HG02885 (cell line): ENCODE measurements around the gene ETAA1.

Experiments used
- ATAC-seq: cut with Tn5 transposase; IDR thresholded peaks from one replicate; pipeline ENCODE4 v1.9.1; 2021; ENCODE audit warnings: mild to moderate bottlenecking; ENCODE audit not compliant: unreplicated experiment, poor library complexity

Gene ETAA1

DNA sequence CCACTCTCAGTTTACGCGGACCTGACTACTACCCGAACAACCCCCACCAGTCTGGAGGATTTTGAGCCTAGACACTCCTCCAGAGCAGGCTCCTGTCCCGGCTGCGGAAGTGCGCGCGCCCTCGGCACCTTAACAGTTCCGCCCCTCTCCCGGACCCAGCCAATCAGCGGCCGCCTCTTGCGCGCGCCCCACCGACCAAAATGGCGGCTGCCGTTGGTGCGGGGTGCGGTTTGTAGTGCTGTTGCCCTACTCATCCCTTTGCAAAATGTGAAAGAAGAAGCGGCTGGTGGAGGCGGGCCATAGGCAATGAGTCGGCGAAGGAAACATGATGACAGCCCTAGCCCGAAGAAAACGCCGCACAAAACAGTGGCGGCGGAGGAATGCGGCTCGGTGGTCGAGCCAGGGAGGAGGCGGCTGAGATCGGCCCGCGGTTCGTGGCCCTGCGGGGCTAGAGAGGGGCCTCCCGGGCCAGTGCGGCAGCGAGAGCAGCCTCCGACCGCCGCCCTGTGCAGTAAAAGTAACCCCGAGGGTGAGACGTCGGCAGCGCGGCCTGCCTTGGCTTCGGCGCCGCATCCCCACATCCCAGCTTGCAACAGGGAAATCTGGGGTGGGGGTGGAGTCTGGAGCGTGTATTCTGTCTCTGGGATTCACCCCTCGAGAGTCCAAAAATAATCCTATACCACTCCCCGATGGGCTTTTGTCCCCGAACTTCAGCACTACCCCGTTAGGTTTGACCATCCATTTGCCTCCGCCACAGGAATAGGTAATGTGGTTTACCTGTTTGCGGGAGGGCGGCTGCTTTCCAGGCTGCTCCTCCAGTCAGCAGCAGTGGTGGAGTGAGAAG is at the start of gene ETAA1:
ETAA1 (plus strand) TSS at position 191 of the 844 bp plus-strand sequence; CDS start at position 307, 116 bp downstream.
- ATAC-seq = peak; percentile 100

DNA sequence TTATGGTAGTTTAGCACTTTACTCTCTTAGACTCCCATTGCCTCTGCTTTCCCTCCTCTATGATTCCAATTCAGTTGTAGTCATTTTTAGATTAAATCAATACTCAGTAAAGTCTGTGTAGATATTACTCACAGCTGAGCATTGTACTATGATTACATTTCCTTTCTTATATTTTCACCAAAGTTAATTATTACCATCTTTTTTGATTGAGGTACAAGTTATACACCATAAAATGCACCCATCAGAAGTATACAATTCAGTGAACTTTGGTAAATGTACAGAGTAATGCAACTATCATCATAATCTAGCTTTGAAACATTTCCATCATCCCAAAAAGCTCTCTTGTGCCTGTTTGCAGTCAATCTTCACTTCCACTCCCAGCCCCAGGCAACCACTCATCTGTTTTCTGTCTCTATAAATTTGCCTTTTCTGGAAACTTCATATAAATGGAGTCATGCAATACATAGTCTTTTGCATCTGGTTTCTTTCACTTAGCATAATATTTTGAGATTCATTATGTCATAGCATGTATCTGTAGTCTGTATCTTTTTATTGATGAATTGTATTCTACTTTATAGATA is 30.2 kb upstream of the ETAA1 start:
- no peak for ATAC-seq

DNA sequence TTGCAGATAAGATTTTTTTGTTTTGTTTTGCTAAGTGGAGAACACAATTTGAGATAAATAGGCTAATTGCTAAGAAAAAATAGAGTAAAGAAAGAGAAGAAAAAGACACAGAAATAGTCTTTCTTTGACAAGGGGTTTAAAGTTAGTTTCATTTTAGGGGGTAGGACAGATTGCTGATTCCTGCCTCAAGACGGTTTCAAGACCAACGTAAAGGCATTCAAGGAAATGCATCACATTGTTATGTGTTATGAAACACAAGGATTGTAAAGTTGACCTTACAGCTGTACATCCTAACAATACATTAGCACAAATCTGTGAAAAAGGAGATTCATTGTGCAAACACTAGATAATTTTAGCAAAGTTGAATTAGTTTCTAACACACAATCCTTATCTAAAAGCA is 22.7 kb upstream of the ETAA1 start:
- ATAC-seq = no peak

DNA sequence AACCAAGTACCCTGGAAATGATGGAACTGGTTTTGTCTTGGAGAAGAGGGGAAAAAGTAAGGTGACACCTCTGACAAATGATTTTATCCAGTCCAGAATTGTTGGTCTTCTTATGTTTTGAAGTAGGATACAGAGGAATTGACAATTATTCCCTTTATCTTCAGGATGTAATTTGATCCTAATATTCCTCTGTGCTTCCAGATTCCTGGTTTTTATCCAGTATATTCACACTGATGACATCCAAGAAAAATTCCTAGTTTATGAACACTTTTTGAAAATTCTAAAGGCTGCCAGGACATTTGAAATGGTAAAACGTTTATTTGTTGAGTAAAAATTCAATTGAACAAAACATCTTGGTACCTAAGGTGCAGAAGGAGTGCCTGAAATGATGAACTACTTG is 22.2 kb upstream of the ETAA1 start:
- no peak for ATAC-seq

DNA sequence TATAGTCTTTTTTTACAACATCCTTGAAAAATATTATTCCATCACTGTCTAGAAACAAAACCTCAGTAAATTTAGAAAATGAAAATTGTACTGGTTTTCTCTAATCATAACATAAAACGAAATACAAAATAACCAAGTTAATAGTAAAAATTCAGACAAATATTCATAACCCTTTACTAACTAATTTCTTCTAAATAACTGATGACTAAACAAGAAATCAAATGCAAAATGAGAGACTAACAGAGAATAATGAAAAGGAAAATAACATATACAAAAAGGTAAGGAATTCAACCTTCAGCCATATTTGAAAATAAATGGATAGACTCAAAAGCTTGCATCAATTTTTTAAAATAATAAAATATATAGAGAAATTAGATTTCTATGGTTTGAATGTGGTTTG is 18.6 kb upstream of the ETAA1 start:
- no peak for ATAC-seq

DNA sequence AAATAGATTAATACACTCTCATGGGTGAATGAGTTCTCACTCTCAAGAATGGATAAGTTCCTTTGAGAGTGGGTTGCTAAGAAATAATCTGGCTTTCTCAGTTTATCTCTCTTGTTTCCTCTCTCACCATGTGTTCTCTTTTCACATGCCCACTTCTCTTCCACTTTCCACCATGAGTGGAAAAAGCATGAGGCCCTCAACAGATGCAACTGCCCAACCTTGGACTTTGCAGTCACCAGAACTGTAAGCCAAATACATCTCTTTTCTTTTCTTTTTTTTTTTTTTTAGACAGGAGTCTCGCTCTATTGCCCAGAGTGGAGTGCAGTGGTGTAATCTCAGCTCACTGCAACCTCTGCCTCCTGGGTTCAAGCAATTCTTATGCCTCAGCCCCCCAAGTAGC is 18.1 kb upstream of the ETAA1 start:
- no peak for ATAC-seq

DNA sequence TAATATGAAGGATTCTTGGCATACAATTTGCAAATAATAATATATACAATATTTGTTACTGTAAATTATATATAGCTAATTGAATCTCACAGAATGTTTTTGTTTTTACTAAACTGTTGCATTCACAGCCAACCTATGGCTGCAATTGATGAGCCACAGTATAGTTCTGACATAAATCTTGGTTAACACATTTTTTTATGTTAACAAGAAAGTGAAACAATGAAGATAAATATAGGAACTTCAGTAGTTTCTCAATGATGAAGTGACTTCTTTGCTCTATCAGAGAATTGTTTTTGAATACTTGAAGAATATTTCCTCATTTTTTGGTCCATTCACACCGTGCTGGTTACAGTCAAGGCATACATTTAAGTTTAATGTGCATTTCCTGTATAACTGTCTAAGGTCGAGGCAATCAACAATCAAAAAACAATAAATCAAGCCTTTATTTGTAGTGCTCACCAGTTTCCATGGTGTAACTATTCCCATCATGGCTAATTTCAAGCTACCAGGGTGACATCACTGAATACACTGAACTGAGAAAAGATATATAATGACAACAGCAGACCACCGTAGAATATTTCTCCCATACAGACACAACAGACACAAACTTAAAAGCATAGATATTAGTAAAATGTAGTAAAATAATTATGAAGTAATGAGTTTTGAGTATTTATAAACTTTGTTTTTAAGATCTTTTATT is 12.9 kb upstream of the ETAA1 start:
- ATAC-seq = peak; percentile 68

DNA sequence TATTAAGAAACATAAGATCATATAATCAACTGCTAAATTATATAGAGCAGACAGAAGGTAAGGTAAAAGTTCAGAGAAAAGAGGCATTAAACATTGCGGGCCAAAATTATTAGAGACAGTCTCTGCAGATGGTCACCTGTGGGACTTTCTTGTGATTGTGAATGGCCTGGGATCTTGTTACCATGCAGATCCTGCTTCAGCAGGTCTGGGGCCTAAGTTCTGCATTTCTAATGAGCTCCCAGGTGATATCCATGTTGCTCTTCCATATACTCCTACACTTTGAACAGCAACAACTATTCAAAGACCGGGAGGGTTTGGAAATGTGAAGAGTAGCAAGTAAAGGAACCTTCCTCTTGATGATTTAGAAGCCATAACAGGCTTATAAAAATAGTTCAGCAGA is 8.5 kb upstream of the ETAA1 start:
- ATAC-seq = no peak

DNA sequence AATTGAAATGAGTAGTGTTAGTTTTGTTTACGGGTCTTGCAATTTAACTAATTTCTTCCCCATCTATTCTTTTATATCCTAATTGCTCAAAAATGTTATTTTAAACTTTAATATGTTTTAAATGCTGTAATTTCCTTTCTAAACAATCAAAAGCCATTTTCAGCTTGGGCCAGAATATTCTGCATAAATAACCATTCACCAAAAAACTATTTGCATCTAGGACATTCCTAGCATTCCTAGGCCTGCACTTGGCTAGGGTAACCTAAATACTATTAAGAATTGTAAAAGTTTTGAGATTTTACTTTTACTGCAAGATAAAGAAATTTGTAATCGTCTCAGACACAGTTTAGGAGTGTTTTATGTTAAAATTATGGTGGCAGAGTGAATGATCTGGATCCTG is 7.8 kb upstream of the ETAA1 start:
- ATAC-seq = no peak

DNA sequence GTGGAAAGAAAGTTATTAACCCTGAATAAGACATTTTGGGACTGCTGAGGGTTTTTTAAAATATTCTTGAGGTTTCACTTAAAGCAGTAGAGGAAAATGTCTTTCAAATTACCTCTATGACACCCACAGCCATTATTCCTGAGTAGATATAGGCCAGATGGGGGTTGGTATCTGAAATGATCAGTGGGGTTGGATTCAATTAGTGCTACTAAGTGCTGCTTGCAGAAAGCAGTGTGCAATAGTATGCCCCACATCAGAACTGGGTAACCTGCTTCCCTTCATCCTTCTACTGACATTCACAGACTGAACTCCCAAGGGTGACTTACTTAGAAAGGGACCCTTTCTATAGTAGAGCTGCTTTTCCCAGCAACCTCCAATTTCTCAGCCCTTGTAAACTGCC is 7.3 kb upstream of the ETAA1 start:
- no peak for ATAC-seq

DNA sequence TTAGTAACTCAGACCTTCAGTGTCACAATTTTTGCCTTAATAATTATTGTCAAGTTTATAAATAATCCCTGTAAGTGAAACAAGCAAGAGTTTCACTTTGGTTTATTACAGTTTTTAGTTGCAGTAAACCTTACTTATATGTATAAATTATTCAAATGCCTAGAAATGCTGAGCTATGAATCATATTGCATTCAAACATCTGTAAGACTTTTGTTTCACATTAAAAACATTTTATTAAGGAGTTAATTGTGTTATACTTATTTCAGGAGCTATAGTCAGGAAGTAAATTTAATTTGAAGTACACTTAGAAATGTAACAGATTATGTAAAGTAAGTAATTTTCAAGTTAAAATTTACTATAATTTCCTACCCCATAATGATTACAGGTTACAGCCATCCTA is 3.9 kb upstream of the ETAA1 start:
- ATAC-seq = no peak

DNA sequence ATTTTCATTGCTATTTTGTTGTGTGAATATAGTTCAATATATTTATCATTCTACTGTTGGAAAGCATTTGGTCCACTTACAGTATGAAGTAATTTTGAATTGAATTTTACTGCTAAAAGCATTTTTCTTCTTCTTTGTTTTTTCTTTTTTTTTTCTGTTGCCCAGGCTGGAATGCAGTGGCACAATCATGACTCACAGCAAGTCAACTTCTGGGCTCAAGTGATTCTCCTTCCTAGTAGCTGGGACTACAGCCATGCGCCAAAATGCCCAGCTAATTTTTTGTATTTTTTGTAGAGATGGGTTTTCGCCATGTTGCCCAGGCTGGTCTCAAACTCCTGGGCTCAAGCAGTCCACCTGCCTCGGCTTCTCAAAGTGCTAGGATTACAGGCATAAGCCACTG is 2.4 kb upstream of the ETAA1 start:
- no peak for ATAC-seq

DNA sequence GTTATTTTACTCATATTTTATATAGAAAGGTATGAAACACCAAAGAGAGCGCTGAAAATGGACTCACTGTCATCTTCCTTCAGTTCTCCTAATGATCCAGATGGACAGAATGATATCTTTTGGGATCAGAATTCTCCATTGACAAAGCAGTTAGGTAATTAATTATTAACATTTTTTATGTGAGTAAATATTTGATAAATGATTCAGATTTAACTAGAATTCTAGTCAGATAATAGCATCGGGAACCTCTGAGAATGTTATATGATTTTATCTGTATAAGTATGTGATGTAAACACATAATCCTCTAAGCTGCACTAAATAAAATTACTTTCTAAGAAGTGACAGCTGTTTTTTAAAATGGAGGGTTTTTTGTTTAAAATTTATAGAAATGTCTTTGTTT is 2.0 kb downstream of the ETAA1 start:
- ATAC-seq = no peak

DNA sequence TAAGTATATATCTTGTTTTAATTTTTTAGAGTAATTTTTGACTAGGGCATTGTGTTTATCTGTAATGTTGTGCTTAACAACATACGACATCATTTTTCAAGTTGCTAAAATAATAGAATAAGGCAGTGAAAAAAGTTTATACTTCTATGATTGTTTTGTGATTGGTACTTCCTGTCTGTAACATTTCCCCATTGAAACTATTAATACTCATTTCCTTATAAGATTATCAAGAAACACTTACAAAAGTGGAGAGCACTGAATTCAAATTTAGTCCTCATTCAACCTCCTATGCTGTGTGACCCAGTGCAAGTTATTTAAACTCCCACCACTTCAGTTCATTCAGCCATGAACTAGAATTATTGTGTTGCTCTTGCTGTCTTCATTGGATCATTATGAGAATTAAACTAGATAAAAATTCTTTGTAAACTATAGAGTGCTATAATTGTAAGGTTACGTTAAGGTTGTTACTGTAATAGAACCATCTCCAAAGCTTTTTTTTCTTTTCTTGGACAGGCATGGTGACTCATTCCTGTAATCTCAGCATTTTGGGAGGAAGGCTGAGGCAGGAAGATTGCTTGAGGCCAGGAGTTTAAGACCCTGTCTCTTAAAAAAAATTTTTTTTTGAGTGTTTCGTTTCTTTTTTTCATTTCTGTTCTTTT is 2.8 kb downstream of the ETAA1 start:
- no peak for ATAC-seq

DNA sequence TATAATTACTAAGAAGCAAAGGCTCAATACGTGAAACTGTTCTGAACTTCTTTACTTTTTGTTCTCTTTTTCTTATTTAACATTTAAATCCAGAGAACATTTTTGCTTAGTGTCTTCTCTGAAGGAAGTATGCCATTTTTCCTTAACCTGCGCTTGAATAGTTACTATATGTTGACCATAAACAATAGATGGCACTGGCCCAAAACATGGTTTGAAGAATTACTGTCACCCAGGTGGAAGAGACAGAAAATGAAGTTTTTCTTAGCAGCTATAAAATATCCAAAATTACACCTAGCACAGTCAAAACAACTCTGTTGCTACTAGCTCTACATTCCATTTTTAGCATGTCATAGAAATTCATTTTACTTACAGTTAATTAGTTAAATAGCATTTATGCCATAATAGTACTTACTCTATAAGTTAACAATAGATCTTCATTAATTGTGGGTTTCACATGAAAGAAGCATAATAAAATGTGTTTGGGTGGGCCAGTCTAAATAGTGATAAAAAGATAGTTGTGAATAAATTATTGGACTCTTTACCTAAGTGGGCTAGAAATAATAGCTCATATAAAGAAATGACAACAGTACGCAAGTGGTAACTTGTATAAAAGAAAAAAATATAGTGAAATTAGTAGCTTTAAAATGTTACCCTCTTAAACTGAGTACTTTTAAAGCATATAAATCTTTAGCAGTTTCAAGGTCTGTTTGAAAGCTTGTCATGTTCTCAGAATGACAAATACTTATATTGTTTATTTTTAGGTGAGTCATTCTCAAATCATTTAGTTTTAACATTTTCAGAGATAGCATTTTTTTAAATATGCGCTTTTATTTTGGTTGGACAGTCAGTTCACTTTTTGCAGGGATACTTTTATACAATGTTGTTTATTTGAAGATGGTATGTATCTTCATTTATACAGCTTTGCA is 3.7 kb downstream of the ETAA1 start:
- ATAC-seq = no peak

DNA sequence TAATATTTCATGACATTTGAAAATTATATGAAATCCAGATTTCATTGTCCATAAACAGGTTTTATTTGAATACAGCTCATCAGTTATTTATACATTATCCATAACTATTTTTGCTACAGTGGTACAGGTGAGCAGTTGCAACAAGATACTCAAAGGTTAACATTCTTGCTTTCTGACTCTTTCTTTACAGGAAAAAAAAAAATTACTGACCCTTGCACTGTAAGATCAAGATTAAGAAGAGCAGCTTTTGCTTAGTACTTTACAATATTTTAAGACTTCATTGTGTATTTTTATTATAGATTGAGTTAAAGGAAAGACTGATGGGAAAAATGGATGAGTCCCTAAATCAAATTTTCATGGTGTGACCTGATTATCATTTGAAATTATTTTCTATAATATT is 11.2 kb downstream of the ETAA1 start:
- ATAC-seq = no peak

DNA sequence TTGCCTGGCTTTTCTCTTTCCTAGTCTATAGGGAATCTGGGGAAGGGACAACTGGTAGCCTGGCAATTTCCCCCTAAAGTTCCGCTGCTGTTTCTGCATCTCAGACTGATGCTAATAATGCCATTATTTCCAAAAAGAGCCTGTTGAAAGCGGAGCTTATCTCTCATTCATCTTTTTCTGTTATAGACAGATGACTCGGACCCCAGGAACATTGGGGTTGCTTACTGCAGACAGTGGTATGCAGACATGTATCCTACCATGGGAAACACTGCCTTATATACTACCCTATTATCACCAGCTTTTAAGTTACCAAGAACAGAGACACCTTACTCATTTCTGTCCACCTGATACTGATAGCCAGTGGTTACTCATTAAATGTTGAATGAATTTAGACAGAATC is 15.3 kb downstream of the ETAA1 start:
- no peak for ATAC-seq

DNA sequence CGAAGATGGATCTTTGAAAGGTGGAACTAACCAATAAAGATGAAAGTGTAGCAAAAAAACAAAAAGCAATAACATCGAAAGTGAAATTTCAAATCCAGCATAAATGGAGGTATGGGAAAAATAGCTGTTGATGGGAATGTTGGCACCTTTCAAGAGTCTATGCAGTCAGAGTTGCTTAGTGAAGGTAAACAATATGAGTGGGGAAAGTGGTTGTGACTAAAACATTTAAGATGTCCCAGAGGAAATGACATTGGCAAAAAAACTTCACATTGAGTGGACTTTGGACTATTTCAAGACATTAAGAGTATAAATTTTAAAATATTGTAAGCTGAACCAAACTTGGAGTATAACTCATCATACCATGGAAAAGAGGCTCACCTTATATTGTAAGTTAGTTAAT is 17.7 kb downstream of the ETAA1 start:
- no peak for ATAC-seq

DNA sequence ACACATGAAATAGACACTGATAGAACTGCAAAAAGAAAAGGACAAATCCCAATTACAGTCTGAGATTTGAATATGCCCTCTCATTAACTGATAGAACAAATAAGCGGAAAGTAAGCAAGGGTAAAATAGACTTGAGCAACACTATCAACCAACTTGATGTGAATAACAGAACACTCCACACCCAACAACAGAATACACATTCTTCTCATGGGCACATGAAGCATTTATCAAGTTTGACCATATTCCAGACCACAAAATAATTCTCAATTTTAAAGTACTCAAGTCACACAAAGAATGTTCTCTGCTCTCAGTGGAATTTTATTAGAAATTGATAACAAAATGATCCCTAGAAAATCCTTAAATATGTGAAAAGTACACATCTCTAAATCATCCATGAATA is 19.0 kb downstream of the ETAA1 start:
- ATAC-seq = no peak

DNA sequence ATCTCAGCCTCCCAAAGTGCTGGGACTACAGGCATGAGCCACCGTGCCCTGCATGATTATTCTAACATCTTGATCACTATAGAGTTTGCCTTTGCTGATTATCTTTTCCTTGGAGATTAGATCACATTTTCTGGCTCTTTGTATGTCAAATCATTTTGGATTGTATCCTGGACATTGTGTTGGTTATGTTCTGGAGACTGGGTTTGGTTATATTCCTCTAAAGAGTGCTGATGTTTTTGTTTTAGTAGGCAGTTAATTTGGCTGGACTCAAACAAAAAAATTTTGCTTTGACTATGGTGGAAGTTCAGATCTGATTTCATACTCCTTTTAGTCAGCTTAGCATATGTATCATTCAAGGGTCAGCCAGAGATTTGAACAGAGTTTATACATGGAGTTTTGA is 26.4 kb downstream of the ETAA1 start:
- ATAC-seq = no peak
